ENCODE measurements around the gene CLSTN2. TPM values are rescaled to one million over a fixed set of nuclear protein-coding genes. Genes with fewer than 3 reads are reported as not detected.

The CLSTN2 gene
- polyA plus RNA-seq, 3 donors = not detected

GRCh38 chr3:140315955-140316354 lies 381.0 kb downstream of the CLSTN2 start:
- no peak overlapping the region for H3K27ac ChIP-seq (ENCODE audit: low read depth in 1 of 2, low read length in 2 of 2)
- no peaks in the 10 kb centered on the region for H3K27me3 ChIP-seq (ENCODE audit: control insufficient read depth in 2 of 2, insufficient read depth in 2 of 2, low read length in 2 of 2)
- no peak overlapping the region for H2AFZ ChIP-seq (ENCODE audit: insufficient read depth, low read depth, low read length, poor library complexity, severe bottlenecking)
- no peaks in the 10 kb centered on the region for H3K79me2 ChIP-seq (ENCODE audit: insufficient read depth, low read length)
- no peak overlapping the region for H3K4me2 ChIP-seq (replicated peaks; ENCODE audit: extremely low read depth, low read length, poor library complexity, severe bottlenecking)
- DNase-seq = no peak
- H4K20me1 ChIP-seq (ENCODE audit: insufficient read depth, low read length) = no peaks in the 10 kb centered on the region
- H3K36me3 ChIP-seq (replicated peaks in 1 of 2; ENCODE audit: control insufficient read depth in 1 of 2, insufficient read depth in 2 of 2, low read length in 2 of 2) = no peaks in the 10 kb centered on the region
- H3K9ac ChIP-seq (ENCODE audit: insufficient read depth, low read length, poor library complexity, severe bottlenecking) = no peak overlapping the region
- no peaks in the 10 kb centered on the region for H3K4me1 Mint-ChIP-seq
- intact Hi-C loops (cut with micrococcal nuclease) = no loop called here
- no peak overlapping the region for H3K4me3 Mint-ChIP-seq
- no peak for TF ChIP-seq CTCF (IDR thresholded peaks at IDR 0.05)
- H3K4me3 ChIP-seq (replicated peaks in 1 of 3; ENCODE audit: low read depth in 2 of 3, low read length in 3 of 3) = no peak overlapping the region
- H3K4me1 ChIP-seq (ENCODE audit: control insufficient read depth in 1 of 2, insufficient read depth in 2 of 2, low read length in 2 of 2) = no peaks in the 10 kb centered on the region
- no peak overlapping the region for H3K27ac Mint-ChIP-seq
- H3K9me3 ChIP-seq (replicated peaks in 1 of 2; ENCODE audit: control insufficient read depth in 1 of 2, insufficient read depth in 1 of 2, low read length in 2 of 2) = no peaks in the 10 kb centered on the region
- no peaks in the 10 kb centered on the region for H3K36me3 Mint-ChIP-seq
- H3K9me3 Mint-ChIP-seq = no peaks in the 10 kb centered on the region
- peaks cover 2 to 4% (median 3%) of the 10 kb centered on the region in 3 donors for H3K27me3 Mint-ChIP-seq (ENCODE audit: low read depth in 3 of 3)

- no peak for DNase-seq
- Histone ChIP-seq H3K4me3 (replicated peaks in 1 of 3; ENCODE audit: low read depth in 2 of 3, low read length in 3 of 3) (no peak overlapping the region), H3K9ac (ENCODE audit: insufficient read depth, low read length, poor library complexity, severe bottlenecking) (no peak overlapping the region), H3K27ac (ENCODE audit: low read depth in 1 of 2, low read length in 2 of 2) (no peak overlapping the region), H3K27me3 (ENCODE audit: control insufficient read depth in 2 of 2, insufficient read depth in 2 of 2, low read length in 2 of 2) (no peaks in the 10 kb centered on the region), H3K9me3 (replicated peaks in 1 of 2; ENCODE audit: control insufficient read depth in 1 of 2, insufficient read depth in 1 of 2, low read length in 2 of 2) (no peaks in the 10 kb centered on the region), H3K4me2 (replicated peaks; ENCODE audit: extremely low read depth, low read length, poor library complexity, severe bottlenecking) (no peak overlapping the region), H2AFZ (ENCODE audit: insufficient read depth, low read depth, low read length, poor library complexity, severe bottlenecking) (no peak overlapping the region), H4K20me1 (ENCODE audit: insufficient read depth, low read length) (no peaks in the 10 kb centered on the region), H3K36me3 (replicated peaks in 1 of 2; ENCODE audit: control insufficient read depth in 1 of 2, insufficient read depth in 2 of 2, low read length in 2 of 2) (no peaks in the 10 kb centered on the region), H3K79me2 (ENCODE audit: insufficient read depth, low read length) (no peaks in the 10 kb centered on the region), H3K4me1 (ENCODE audit: control insufficient read depth in 1 of 2, insufficient read depth in 2 of 2, low read length in 2 of 2) (no peaks in the 10 kb centered on the region)
- Mint-ChIP-seq H3K9me3 (no peaks in the 10 kb centered on the region), H3K27me3 (ENCODE audit: low read depth in 3 of 3) (peaks cover 3 to 4% (median 3%) of the 10 kb centered on the region in 3 donors), H3K4me3 (no peak overlapping the region), H3K27ac (no peak overlapping the region), H3K36me3 (no peaks in the 10 kb centered on the region), H3K4me1 (no peaks in the 10 kb centered on the region)
- intact Hi-C loops (cut with micrococcal nuclease) = no loop called here
- no CpG with 5 or more reads among the region's 1 CpG for WGBS (ENCODE audit: insufficient coverage)
- no peak for TF ChIP-seq CTCF (IDR thresholded peaks at IDR 0.05)
Measured at GRCh38 chr3:140316466-140316865, 381.5 kb downstream of the CLSTN2 start.
